K562 (cell line): Measurements from ENCODE around the gene TECPR2. TPM values are rescaled to one million over a fixed set of nuclear protein-coding genes. Genes with fewer than 3 reads are reported as not detected.

Experiments used
- CBFA2T3 ChIP-seq: fragments of 450-650 bp; IDR thresholded peaks from 2 replicates; pipeline ENCODE4 v1.6.1; 2017
- CREM ChIP-seq: IDR thresholded peaks from 2 replicates; pipeline ENCODE4 v1.6.1; 2014; ENCODE audit warnings: antibody characterized with exemption, low read depth
- HDAC8 ChIP-seq: fragments of 450-650 bp; IDR thresholded peaks from 2 replicates; pipeline ENCODE4 v1.6.1; 2016; ENCODE audit warnings: mild to moderate bottlenecking, missing genetic modification characterization, moderate library complexity, missing compliant biosample characterization
- HLTF ChIP-seq: fragments of 450-650 bp; IDR thresholded peaks from 2 replicates; pipeline ENCODE4 v1.6.1; 2016
- JUNB ChIP-seq: fragments of 450-650 bp; formaldehyde crosslinking; conservative IDR thresholded peaks from 2 replicates; pipeline ENCODE4 v1.4.0; 2020; ENCODE audit warnings: mild to moderate bottlenecking
- L3MBTL2 ChIP-seq: fragments of 450-650 bp; IDR thresholded peaks from 2 replicates; pipeline ENCODE4 v1.6.1; 2016; ENCODE audit warnings: mild to moderate bottlenecking, moderate library complexity
- NFRKB ChIP-seq: fragments of 450-650 bp; IDR thresholded peaks from 2 replicates; pipeline ENCODE4 v1.6.1; 2016; ENCODE audit warnings: low read depth
- NR2C2 ChIP-seq, 2 experiments: fragments of 200-800 bp in 1 of 2; sonication (Bioruptor generic) in 1 of 2; sonication (generic) in 1 of 2; formaldehyde crosslinking in 1 of 2; IDR thresholded peaks; 2 replicates each; pipeline versions ENCODE4 v1.6.1 to v1.8.0; 2016 to 2022; ENCODE audit warnings: mild to moderate bottlenecking in 1 of 2, missing compliant biosample characterization in 1 of 2, missing genetic modification characterization in 1 of 2, missing genetic modification reagents in 1 of 2
- RUNX1 ChIP-seq: sonication (generic); IDR thresholded peaks from 2 replicates; pipeline ENCODE4 v1.6.1; 2016; ENCODE audit warnings: antibody characterized with exemption, low read depth
- SMAD2 ChIP-seq: fragments of 150-350 bp; IDR thresholded peaks from 2 replicates; pipeline ENCODE4 v1.6.1; 2014; ENCODE audit warnings: low read depth, mild to moderate bottlenecking, low read length
- THRAP3 ChIP-seq: fragments of 450-650 bp; IDR thresholded peaks from 2 replicates; pipeline ENCODE4 v1.6.1; 2016; ENCODE audit warnings: mild to moderate bottlenecking, inconsistent platforms, borderline replicate concordance
- ZNF175 ChIP-seq: fragments of 200-800 bp; sonication (Bioruptor generic); IDR thresholded peaks from 2 replicates; pipeline ENCODE4 v1.6.1; 2016; ENCODE audit warnings: low read depth, mild to moderate bottlenecking, missing genetic modification characterization, missing compliant biosample characterization
- polyA plus RNA-seq, 8 experiments: library from polyadenylated mRNA; depleted of rRNA in 4 of 8; stranded (reverse) in 5 of 8; unstranded in 3 of 8; fragments of >200 nt; fragmentation: Nextera tagmentation in 2 of 8; fragmentation: Illumina TruSeq in 1 of 8; extraction: Ambion mirVana in 2 of 8; extraction: Trizol in 1 of 8; gene quantifications; 2 replicates each; pipeline versions ENCODE4 v1.2.1 to v1.2.3, GENCODE V29; 2011 to 2014; ENCODE audit warnings: inconsistent platforms in 1 of 8, missing spikeins in 1 of 8
- total RNA-seq, 7 experiments: library from RNA; depleted of rRNA in 6 of 7; stranded (reverse); fragments of >200 nt in 6 of 7; fragmentation: Illumina TruSeq in 2 of 7; extraction: Trizol in 2 of 7; gene quantifications; 2 replicates each; pipeline versions ENCODE4 v1.2.1 to v1.2.3, GENCODE V29; 2011 to 2021; ENCODE audit warnings: low replicate concordance in 1 of 7
- TF ChIP-seq, protein P1 (sequence below): fragments of 450-650 bp; IDR thresholded peaks from 2 replicates; pipeline ENCODE4 v1.6.1; 2016; ENCODE audit warnings: mild to moderate bottlenecking, moderate library complexity
- TF ChIP-seq, protein P2 (sequence below): IDR thresholded peaks from 2 replicates; pipeline ENCODE4 v1.6.1; 2012; ENCODE audit warnings: low read depth, low read length, improper control_type of control experiment, borderline replicate concordance

TECPR2 gene
- total and polyA plus RNA-seq, 9 of the 15 experiments (the other 6 are each of a cell fraction or from before 2014, with no cell fraction given) = 0.04 to 3.0 (median 0.83) TPM

DNA sequence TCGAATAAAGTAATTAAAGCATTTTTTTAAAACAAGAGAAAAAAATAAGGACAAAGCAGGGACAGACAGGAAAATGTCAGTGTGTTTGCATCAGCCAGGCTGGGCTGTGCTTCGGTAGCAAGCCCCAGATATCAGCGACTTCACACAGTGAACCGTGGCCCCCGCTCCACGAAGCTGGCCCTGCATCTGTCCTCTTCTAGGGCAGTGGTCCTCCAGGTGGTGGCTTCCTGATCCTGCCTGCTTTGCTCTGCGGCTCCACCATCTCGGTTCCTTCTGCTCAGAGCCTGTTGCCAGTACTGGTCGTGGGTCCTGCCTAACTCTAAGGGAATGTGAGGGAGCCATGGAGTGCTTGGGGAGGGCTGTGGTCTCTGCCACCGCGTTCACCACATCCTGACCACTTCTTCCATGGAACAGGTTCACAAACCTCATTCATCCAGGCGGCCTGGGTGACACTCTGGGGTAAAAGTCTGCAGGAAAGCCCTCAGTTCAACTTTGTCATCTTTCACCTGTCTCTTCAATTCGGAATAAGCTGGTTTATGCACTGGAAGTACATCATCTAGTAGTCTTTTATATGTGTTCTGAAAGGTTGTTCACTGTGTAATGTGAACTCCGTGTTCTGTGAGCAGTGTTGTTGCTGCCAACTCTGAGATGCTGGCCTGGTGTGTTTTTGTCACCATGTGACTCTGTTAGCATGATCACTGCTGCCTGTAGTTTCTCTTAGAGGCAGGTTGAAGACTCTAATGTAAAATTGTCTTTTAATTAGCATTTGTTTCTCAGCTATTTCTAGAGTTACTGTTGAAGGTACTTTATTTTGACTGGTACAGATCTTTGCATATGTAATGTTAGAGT lies 99.0 kb downstream of the TECPR2 start (continued):
- TF ChIP-seq, protein P1, sequence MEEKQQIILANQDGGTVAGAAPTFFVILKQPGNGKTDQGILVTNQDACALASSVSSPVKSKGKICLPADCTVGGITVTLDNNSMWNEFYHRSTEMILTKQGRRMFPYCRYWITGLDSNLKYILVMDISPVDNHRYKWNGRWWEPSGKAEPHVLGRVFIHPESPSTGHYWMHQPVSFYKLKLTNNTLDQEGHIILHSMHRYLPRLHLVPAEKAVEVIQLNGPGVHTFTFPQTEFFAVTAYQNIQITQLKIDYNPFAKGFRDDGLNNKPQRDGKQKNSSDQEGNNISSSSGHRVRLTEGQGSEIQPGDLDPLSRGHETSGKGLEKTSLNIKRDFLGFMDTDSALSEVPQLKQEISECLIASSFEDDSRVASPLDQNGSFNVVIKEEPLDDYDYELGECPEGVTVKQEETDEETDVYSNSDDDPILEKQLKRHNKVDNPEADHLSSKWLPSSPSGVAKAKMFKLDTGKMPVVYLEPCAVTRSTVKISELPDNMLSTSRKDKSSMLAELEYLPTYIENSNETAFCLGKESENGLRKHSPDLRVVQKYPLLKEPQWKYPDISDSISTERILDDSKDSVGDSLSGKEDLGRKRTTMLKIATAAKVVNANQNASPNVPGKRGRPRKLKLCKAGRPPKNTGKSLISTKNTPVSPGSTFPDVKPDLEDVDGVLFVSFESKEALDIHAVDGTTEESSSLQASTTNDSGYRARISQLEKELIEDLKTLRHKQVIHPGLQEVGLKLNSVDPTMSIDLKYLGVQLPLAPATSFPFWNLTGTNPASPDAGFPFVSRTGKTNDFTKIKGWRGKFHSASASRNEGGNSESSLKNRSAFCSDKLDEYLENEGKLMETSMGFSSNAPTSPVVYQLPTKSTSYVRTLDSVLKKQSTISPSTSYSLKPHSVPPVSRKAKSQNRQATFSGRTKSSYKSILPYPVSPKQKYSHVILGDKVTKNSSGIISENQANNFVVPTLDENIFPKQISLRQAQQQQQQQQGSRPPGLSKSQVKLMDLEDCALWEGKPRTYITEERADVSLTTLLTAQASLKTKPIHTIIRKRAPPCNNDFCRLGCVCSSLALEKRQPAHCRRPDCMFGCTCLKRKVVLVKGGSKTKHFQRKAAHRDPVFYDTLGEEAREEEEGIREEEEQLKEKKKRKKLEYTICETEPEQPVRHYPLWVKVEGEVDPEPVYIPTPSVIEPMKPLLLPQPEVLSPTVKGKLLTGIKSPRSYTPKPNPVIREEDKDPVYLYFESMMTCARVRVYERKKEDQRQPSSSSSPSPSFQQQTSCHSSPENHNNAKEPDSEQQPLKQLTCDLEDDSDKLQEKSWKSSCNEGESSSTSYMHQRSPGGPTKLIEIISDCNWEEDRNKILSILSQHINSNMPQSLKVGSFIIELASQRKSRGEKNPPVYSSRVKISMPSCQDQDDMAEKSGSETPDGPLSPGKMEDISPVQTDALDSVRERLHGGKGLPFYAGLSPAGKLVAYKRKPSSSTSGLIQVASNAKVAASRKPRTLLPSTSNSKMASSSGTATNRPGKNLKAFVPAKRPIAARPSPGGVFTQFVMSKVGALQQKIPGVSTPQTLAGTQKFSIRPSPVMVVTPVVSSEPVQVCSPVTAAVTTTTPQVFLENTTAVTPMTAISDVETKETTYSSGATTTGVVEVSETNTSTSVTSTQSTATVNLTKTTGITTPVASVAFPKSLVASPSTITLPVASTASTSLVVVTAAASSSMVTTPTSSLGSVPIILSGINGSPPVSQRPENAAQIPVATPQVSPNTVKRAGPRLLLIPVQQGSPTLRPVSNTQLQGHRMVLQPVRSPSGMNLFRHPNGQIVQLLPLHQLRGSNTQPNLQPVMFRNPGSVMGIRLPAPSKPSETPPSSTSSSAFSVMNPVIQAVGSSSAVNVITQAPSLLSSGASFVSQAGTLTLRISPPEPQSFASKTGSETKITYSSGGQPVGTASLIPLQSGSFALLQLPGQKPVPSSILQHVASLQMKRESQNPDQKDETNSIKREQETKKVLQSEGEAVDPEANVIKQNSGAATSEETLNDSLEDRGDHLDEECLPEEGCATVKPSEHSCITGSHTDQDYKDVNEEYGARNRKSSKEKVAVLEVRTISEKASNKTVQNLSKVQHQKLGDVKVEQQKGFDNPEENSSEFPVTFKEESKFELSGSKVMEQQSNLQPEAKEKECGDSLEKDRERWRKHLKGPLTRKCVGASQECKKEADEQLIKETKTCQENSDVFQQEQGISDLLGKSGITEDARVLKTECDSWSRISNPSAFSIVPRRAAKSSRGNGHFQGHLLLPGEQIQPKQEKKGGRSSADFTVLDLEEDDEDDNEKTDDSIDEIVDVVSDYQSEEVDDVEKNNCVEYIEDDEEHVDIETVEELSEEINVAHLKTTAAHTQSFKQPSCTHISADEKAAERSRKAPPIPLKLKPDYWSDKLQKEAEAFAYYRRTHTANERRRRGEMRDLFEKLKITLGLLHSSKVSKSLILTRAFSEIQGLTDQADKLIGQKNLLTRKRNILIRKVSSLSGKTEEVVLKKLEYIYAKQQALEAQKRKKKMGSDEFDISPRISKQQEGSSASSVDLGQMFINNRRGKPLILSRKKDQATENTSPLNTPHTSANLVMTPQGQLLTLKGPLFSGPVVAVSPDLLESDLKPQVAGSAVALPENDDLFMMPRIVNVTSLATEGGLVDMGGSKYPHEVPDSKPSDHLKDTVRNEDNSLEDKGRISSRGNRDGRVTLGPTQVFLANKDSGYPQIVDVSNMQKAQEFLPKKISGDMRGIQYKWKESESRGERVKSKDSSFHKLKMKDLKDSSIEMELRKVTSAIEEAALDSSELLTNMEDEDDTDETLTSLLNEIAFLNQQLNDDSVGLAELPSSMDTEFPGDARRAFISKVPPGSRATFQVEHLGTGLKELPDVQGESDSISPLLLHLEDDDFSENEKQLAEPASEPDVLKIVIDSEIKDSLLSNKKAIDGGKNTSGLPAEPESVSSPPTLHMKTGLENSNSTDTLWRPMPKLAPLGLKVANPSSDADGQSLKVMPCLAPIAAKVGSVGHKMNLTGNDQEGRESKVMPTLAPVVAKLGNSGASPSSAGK = peak; percentile 74
- TF ChIP-seq JUNB (CRISPR knock-in tag) = no peak
- no peak for TF ChIP-seq NR2C2 (CRISPR knock-in tag; IDR thresholded peaks at IDR 0.05)
- peak; percentile 53; the same call in 1 of the 2 replicates for TF ChIP-seq NR2C2 (tag; IDR thresholded peaks at IDR 0.05)
- TF ChIP-seq NFRKB = peak; percentile 49; the same call in 1 of the 2 replicates
- TF ChIP-seq, protein P2, sequence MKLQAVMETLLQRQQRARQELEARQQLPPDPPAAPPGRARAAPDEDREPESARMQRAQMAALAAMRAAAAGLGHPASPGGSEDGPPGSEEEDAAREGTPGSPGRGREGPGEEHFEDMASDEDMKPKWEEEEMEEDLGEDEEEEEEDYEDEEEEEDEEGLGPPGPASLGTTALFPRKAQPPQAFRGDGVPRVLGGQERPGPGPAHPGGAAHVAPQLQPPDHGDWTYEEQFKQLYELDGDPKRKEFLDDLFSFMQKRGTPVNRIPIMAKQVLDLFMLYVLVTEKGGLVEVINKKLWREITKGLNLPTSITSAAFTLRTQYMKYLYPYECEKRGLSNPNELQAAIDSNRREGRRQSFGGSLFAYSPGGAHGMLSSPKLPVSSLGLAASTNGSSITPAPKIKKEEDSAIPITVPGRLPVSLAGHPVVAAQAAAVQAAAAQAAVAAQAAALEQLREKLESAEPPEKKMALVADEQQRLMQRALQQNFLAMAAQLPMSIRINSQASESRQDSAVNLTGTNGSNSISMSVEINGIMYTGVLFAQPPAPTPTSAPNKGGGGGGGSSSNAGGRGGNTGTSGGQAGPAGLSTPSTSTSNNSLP = no peak
- TF ChIP-seq HLTF = no peak
- TF ChIP-seq CBFA2T3 = no peak
- TF ChIP-seq SMAD2 = no peak
- peak; percentile 95 for TF ChIP-seq ZNF175
- TF ChIP-seq HDAC8 (tag) = peak; percentile 68; the same call in 1 of the 2 replicates
- TF ChIP-seq CREM = no peak
- no peak for TF ChIP-seq RUNX1
- TF ChIP-seq THRAP3 = no peak
- peak; percentile 93 for TF ChIP-seq L3MBTL2
